Measurements from ENCODE around the gene VPS37C.

The VPS37C gene

GRCh38 chr11:61134801-61135257 is 26.4 kb downstream of the VPS37C start:
- DNase-seq (ENCODE audit: low read depth in 1 of 2, low spot score in 1 of 2) = no peak
- no peaks in the 10 kb centered on the region for H3K27me3 ChIP-seq (ENCODE audit: insufficient read depth, poor library complexity, severe bottlenecking)
- H3K27ac ChIP-seq (replicated peaks) = no peak overlapping the region
- no peak overlapping the region for H3K4me3 ChIP-seq (replicated peaks; ENCODE audit: insufficient read depth, low read length)
- no peak for TF ChIP-seq POLR2AphosphoS5 (IDR thresholded peaks at IDR 0.05; ENCODE audit: low read depth)
- TF ChIP-seq REST (IDR thresholded peaks at IDR 0.05; ENCODE audit: insufficient replicate concordance, low read depth) = no peak
- TF ChIP-seq SPI1 (IDR thresholded peaks at IDR 0.05; ENCODE audit: borderline replicate concordance, low read depth) = no peak
- no peak for TF ChIP-seq GABPA (IDR thresholded peaks at IDR 0.05; ENCODE audit: low read depth)
- no peak for TF ChIP-seq CTCF (IDR thresholded peaks at IDR 0.05; ENCODE audit: insufficient read depth, low read length)

- DNase-seq (ENCODE audit: low read depth in 1 of 2, low spot score in 1 of 2) = no peak
- Histone ChIP-seq H3K27ac (replicated peaks) (no peak overlapping the region), H3K27me3 (ENCODE audit: insufficient read depth, poor library complexity, severe bottlenecking) (no peaks in the 10 kb centered on the region), H3K4me3 (replicated peaks; ENCODE audit: insufficient read depth, low read length) (no peak overlapping the region)
- TF ChIP-seq POLR2AphosphoS5 (IDR thresholded peaks at IDR 0.05; ENCODE audit: low read depth) = no peak
- TF ChIP-seq SPI1 (IDR thresholded peaks at IDR 0.05; ENCODE audit: borderline replicate concordance, low read depth) = no peak
- no peak for TF ChIP-seq CTCF (IDR thresholded peaks at IDR 0.05; ENCODE audit: insufficient read depth, low read length)
- no peak for TF ChIP-seq GABPA (IDR thresholded peaks at IDR 0.05; ENCODE audit: low read depth)
- no peak for TF ChIP-seq REST (IDR thresholded peaks at IDR 0.05; ENCODE audit: insufficient replicate concordance, low read depth)
Observed at GRCh38 chr11:61133956-61134662, 27.1 kb downstream of the VPS37C start.

GRCh38 chr11:61133145-61133544 is 28.1 kb downstream of the VPS37C start:
- no peak for DNase-seq (ENCODE audit: low read depth in 1 of 2, low spot score in 1 of 2)
- TF ChIP-seq SPI1 (IDR thresholded peaks at IDR 0.05; ENCODE audit: borderline replicate concordance, low read depth) (no peak), REST (IDR thresholded peaks at IDR 0.05; ENCODE audit: insufficient replicate concordance, low read depth) (no peak), POLR2AphosphoS5 (IDR thresholded peaks at IDR 0.05; ENCODE audit: low read depth) (no peak), CTCF (IDR thresholded peaks at IDR 0.05; ENCODE audit: insufficient read depth, low read length) (no peak), GABPA (IDR thresholded peaks at IDR 0.05; ENCODE audit: low read depth) (no peak)
- no peak overlapping the region for H3K27ac ChIP-seq (replicated peaks)

More at GRCh38 chr11:61133145-61133544, 28.1 kb downstream of the VPS37C start:
- H3K4me3 ChIP-seq (replicated peaks; ENCODE audit: insufficient read depth, low read length) = no peak overlapping the region
- no peaks in the 10 kb centered on the region for H3K27me3 ChIP-seq (ENCODE audit: insufficient read depth, poor library complexity, severe bottlenecking)

Measured in HL-60 (cell line).